SKM-1 (cell line): ENCODE results near the gene SYT1.
A peak's percentile ranks its signal among the peaks of the same experiment; 100 is the strongest.

Experiments
- DNase-seq: peaks from one replicate; lab custom pipeline; 2025; ENCODE audit not compliant: unreplicated experiment; lab: John Stamatoyannopoulos, UW

SYT1 gene

DNA sequence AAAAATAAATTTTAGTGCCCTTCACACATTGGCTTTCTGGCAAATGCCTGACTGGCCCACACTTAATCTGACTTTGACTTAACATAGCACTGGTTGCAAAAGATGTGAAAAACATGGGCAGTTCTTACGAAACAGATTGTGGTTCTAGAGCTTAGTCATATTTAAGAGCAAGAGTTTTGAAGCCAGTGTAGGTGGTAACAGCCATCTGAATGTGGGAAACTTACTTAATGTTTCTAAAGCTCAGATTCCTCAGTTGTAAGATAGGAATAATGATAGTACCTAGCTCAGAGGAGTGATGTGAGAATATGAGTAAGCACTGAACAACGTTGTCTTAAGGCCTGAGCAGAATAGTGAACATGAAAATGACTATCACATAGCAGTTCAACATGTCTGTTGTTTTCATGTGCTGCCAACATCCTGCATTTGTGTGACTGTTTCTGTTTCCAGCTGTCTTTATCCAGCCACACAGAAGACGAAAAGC lies 262.7 kb downstream of the SYT1 start:
- peak; percentile 32 for DNase-seq

DNA sequence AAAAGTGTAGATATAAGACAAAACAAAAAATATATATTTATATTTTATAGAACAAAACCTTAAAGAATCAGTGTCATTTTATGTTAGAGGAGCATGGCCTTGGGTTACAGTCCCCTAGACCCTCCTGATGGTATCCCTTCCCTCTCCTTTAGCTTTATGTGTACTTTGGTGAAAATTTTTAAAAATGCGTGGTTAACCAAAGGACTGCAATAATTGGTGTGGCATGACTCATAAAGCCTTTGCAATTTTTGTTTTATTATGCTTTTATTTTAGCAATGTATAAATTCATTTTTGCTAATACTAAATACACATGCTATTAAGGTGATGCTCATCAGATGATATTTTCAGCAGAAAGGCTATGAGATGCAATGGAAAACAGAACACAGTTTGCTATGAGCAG lies 264.4 kb downstream of the SYT1 start:
- DNase-seq, result no peak

DNA sequence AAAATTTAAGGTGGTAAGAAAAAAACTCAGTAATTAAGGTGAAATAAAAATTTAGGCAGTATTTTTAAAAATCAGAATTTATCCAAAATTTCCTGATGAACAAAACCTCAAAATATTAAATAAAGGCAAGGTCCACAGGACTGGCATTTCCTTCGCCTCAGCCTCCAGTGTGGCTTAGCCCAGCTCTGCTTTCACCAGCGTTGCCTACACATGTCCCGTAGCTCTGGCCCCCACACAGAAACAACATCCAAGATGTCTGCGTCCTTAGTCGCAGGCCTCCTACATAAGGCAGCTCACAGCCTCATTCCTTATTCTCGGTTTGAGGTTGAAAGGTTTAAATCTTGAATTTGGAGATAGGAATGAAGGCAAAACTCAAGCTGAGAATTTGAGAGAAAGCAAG lies 274.3 kb downstream of the SYT1 start:
- no peak for DNase-seq

DNA sequence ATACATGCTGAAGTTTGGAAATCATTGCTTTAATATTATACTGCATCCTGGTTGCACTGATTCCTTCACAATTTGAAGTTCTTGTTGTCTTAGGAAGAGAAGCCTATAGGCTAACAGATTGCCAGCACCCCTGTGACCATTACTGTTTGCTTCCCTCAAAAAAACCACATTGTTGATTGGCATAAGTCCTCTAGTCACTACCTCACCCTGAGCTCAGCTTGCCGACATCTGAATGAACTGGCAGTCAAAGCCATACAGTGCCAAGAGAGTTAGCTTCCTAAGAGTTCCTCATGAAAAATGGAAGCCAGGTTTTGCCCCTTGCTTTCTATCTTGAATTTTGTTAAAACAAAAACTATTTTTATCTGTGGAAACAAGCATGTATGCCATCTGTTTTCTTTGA lies 276.1 kb downstream of the SYT1 start:
- DNase-seq, result no peak

DNA sequence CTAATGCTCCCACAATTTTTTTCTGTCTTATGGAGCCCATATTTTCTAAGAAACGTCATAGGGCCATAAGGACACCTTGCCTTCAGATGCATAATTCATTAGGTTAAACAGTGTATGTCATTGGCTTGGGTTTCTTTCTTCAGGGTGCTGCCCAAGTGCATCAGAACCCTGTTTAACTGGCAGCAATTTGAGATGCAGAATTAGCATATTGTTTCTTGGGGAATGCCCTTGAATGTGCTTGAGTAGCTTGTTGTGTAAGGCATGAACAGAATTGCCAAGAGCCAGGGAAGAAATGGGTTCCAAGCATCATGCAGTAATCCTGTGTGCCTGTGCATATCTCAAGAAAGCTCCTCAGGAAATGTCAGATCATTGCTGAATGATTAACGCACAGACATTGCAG lies 277.2 kb downstream of the SYT1 start:
- DNase-seq, result no peak

DNA sequence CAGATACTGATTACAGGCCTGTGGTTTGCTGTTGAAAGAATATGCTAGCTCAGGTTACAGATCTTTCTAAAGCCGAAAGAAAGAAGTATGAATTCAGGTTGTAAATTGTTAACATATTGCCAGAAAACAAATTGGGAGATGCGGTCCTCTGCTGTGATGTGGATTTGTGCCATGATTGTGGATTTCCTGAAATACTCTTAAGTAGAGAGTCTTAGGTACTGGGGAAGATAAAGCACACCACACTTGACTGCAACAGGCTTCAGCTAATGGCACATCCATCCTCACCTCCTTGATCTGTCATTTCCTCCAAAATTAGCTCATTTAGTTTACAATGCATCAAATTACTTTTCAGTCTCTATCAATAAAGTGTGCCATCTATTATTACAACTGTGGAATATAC lies 279.2 kb downstream of the SYT1 start:
- DNase-seq, result no peak

DNA sequence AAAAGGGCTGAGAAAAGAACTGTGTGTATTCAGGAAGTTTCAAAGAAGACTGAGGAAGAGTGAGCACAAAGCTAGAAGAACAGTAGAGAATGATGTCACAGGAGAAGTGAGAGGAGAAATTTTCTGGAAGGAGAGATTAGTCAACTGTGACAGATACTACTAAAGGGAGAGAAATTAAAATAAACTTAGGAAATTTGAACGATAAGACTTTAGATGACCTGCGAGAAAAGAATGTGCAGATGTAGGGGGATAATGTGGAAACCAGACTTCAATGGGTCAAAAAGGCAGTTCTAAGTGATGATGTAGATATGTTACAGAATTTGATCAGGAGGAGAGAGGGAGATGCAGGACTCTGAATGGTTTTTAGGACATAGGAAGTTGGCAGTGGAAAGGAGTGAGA lies 287.4 kb downstream of the SYT1 start:
- DNase-seq, result no peak

DNA sequence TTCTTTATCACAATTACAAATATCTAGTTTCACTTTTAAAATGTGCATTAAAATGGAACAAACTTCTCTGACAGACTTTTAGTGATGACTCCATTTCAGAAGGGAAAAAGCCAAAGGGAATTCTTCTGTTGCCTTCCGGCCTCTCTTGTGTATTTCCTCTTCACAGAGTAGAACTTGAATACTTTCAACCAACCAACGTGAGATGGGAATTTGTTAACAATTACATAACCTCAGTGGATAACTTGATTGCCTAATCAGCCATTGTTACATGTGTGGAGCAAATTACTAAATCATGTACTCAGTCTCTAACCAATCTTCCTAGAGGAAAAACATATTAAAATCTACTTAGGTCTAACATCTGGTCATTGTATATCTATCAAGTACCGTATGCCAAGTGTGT lies 291.1 kb downstream of the SYT1 start:
- no peak for DNase-seq

DNA sequence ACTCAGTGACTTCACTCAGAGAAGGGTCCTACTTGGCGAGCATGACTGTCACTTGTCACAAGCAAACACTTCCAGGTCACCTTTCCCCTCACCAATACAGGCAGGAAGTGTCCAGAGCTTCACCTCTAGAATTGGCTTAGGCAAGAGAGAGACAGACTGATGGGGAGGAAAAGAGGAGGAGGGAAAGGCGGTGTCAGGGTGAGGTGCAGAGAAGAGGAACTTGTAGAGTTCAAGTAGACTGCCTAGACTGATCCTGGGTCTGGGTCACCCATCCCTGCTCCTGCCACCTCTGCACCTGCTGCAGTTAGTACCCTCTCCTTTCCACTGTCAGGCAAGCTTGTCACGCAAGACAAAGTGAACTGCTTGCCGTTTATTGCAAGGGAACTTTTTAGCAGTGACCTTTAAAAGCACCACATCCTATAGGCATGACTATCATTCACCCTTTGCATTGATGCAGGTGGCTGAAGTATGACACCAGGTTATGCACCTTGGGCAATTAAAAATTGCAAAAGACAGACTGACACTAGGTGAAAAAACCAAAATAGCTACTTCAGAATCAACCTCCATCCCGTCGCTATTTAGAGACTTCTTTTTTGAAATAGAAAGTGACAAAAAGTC lies 292.4 kb downstream of the SYT1 start:
- DNase-seq, result no peak

DNA sequence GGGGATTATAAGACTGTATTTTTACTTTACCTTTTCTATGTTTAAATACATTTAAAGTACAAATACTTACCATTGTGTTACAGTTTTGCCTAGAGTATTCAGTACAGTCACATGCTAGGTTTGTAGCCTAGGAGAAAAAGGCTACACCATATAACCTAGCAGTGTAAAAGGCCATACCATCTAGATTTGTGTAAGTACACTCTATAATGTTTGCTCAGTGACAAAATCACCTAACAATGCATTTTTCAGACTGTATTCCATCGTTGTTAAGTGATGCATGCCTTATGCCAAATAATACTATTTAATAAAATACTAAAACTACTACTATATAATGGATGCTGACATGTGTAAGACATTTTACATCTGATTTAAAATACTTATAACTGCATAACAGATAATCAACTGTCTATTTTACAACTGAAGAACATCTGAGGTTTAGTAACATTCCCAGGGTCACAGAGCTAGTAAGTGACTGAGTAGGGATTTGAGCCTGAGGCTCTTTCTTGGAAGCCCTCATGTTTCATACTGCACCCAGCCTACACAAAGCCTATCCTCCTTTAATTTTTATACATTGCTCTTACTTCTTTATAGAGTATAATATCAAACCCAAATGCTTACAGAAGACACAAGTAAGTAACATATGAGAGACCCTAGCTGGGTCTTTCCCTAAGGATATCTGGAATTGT lies 296.8 kb downstream of the SYT1 start:
- DNase-seq, result no peak

DNA sequence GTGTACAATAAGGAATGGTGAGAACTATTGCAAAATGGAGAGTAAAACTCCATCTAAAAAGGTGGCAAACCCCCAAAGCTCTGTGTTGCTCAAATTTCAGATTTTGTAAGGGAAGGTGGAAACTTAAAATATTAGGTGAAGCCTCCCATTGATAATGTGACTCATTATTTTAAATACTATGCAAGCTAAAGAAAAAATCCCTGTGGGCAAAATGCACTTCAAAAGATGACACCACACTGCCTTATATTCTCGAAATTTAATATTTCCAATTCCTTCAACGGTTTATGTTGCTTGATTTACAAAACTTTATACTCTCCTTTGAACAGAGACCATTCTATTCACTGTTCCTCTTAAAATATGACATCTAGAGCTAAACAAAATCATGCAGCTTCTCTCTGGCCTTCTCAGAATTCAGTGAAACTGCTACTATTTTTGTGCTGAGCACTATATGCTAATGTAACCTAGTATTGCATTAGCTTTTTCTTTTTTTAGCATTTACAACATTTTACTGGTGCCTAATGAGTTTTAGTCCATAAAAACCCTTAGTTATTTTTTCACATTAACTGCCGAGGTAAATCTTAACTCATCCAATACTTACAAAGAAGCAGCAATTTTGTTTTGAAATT lies 297.7 kb downstream of the SYT1 start:
- no peak for DNase-seq

DNA sequence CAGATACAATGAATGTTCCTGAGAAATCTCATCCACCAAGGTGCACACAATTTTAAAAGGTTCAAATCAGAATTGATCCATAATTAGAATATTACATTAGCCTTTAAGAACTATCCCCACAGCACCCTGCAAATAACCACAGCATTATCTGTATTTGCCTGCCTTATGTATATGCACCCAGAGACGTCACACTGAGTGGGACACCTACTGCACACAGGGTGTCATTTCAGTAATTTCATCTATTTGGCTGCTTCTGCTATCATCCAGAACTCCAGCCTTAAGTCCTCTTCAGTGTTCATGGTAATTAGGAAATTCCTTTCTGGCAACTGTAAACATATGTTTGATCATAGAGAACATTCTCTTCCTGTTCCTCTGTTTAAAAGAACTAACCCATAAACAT lies 298.4 kb downstream of the SYT1 start:
- DNase-seq, result no peak

DNA sequence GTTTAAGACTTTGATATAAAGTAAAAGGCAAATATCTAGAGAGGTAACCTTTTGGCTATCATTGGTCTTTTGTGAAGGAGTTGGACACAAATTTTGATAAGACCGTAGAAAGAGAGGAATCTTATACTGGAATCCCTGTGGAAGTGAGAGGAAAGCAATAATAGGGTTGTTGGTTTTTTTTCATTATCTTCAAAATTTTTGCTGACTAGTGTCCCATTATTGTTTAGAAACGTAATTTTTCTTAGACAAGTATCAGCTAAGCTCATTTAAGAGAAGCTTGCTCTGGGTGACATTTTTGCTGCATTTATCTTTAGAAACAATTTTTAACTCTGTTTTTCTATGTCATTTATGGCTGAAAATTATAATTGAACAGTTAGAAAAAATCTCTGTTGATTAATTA lies 300.3 kb downstream of the SYT1 start:
- no peak for DNase-seq

DNA sequence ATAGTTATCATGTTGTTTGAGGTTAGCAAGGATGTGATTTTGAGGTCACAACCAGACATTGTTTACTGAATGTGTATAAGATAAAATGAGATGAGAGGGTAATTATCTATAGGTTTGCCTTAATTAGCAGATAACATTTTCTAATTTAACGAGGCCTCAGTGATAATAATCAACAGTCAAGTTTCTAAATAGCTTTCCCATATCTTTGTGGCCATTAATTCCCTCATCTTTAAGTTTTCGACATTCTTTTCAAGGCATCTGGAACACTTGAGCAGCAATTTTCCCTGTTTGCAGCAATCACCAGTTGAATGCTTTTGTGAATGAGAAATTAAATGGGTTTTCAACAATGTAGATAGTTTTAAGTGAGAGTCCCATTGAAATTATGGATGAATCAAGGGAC lies 304.1 kb downstream of the SYT1 start:
- DNase-seq, result no peak

DNA sequence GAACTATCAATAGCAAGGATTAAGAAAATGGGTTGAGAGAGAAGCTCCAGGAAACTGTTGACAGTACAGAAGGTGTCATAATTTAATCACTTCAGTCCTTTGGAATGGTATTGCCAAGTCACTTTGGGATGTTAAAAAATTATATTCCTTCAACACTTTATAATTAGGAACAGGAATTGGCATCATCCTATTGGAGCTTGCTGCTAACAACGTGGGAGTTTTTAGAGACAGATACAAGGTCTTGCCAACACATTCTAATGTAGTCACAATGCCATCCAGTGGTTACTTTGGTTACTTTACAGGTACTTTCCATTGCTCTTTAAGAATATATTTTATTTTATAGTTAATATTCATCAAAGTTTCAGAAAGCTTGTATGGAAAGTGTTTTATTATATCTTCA lies 310.1 kb downstream of the SYT1 start:
- no peak for DNase-seq

DNA sequence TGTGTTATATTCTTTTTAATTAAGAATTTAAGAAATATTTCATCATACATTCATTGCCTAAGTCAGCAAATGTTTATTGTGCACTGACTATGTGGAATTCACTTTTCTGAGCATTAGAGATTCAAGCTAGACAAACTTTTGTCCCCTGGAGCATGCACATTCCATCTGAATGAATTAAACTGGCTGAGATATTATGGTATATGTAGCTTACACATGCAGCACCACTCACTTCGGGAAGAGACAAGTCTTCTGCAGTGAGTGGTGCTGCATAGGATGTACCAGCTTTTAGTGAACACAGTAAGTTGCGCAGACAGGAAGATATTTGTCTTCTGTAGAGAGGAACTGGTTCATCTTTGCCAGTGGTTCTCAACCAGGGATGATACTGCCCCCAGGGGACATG lies 318.4 kb downstream of the SYT1 start:
- no peak for DNase-seq

DNA sequence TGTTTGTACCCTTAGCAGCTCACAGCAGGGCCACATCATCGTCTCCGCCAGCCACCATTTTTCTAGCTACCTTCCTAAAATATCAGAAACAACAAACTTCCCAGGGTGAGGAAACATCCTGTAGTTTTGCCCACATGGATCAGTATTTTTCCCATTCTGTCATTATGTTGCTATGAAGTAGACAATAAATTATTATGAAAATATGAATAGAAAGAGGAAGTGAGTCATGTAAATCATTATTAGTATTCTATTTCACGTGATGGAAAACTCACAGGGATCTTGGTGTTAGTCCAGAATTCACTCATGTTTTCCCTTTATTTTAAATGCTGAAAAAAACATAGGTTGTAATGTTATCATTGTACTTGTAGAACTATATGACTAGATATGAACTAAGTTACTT lies 319.4 kb downstream of the SYT1 start:
- no peak for DNase-seq

DNA sequence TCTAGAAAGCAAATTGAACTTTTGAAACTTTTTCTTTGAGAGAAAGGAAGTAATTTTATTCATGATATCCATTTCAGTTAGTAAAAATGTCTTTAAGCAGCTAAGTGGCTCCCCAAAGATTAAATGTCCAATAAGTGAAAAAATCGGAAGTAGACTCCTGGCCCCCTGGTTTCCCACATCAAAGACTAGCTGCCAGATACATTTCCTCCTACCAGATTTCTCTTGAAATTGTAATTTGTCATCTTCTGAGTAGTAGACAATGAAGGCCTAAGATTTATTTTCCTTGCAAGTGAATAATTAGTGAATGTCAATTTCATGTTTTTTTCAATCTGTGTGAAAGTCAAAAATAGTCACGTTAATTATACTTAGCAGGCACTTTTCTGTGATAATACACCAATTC lies 321.9 kb downstream of the SYT1 start:
- DNase-seq, result no peak

DNA sequence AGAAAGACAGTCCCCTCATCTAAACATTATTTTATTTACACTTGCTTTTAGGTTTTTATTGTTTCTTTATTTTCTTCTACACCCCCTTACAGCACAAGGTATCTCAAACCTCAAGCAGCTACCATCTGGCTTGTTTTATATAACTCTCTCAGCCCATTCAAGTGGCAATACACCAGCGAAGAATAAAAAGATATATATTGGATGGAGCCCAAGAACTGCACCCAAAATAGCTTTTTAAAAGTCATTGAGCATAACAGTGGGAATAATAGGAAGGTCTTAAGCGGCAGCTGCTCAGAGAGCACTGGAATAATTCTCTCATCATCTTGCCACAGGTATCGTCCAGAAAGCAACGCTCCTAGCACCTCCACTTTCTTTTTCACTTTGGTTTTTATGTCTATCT lies 322.5 kb downstream of the SYT1 start:
- no peak for DNase-seq

DNA sequence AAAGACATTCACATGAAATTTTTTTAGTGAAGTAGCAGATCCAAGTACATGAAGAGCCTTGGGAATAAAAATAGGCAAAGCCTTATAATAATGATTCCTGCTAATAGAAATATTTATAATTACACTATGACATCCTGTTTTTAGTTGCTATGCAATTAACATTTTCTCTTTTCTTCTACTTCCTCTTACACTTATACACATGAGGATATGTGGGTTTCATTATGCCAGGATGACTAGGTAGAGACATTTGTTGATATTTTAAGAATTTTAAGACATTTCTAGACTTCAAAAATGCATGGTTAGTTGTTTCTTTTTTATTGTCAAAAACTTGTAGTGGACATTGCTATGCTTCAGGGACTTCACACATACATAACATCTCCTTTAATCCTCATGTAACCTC lies 326.8 kb downstream of the SYT1 start:
- DNase-seq, result no peak

DNA sequence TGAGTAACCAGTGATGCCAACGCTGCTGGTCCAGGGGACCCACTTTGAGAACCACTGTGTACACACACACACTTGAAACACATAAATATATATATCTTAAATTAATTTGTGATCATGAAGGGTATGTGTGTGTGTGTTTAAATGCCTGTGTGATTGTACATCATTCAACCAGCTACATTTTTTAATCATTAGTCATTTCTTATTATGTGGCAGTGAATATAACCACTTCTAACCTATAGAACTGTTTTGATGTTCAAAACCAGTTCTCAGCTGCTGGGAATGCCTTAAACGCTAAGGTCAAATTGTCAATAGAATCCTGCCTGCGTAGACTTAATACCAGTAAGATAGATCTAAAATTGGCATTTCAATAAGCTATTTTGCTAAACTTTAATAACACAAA lies 330.0 kb downstream of the SYT1 start:
- no peak for DNase-seq

DNA sequence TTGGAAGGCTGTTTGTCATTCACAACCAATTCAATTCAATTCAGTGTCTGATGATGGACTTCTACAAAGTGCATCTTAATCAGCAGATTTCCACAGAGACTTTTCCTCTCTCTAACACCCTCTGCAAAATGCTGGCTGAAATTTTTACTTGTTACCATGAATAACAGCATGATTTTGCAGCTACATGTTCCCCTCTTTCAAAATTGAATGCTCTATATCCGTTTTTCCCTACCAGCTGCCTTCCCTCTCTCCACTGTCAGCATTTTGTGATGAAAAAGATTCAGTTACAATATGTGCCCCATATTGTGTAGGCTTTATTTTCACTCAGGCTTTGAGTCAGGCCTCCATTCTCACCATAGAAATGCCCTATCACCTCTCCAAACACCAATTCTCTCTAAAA lies 334.6 kb downstream of the SYT1 start:
- no peak for DNase-seq

DNA sequence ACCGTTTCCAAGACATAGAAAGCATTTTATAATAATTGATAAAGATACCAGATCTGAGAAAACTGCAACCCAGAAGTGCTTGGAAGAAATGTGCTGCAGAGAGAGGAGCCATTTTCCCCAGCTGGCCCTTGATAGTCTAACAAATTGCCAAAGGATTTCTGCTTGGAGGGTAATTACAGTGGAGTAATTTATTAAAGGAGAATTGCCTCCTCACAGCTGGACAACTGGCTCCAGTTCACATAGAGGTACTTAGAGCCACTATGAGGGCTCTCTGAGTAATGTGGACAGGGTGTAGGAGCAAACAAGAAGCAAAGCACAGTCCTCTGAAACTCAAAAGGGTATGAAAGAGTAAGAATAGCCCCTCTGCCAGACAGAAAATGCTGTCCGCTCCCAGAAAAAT lies 335.6 kb downstream of the SYT1 start:
- DNase-seq, result no peak
